Panc1 (cell line): ENCODE measurements around the gene STK35.

Experiments
- POLR2AphosphoS5 ChIP-seq: IDR thresholded peaks from 2 replicates; pipeline ENCODE4 v1.6.1; 2012; ENCODE audit warnings: mild to moderate bottlenecking, low read depth, low read length, moderate library complexity
- SIN3A ChIP-seq: IDR thresholded peaks from 2 replicates; pipeline ENCODE4 v1.6.1; 2012; ENCODE audit warnings: low read depth, mild to moderate bottlenecking, low read length, moderate library complexity, borderline replicate concordance; ENCODE audit not compliant: insufficient read depth
- TCF7L2 ChIP-seq: IDR thresholded peaks from 2 replicates; pipeline ENCODE4 v1.6.1; 2011; ENCODE audit warnings: mild to moderate bottlenecking, low read depth, low read length, inconsistent platforms
- TF ChIP-seq, protein P1 (sequence below): fragments of 450-650 bp; IDR thresholded peaks from 2 replicates; pipeline ENCODE4 v1.5.1; 2017; ENCODE audit warnings: mild to moderate bottlenecking

DNA sequence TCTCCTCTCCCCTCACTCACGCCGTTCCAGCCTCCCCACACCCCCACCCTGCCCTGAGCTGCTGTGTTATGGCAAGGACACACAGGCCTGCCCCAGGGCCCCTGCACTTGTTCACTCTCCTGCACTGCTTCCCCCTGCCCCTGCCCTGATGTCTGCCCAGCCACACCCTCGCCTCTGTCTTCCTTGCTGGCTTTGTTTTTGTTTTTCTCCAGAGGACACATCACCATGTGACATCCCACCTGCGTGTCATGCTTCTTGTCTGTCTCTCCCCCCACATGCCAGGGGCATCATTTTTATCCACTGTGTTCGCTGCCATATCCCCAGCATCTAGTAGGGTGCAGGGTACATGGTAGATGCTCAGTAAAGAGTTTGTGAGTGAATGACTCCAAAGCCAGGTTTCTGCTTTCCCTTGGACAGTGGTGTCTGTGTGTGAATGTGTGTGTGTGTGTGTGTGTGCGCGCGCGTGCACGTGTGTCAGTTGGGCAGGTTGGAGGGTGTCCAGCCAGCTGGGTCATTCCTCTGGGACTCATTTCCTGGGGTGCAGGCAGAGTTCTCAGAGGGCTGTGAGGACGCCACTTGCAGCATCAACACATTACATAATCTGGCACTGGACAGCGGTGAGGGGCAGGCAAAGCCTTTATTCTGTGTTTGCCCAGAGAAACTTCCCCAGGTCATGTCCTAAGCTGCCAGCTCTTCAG is 60.6 kb downstream of the STK35 start:
- TF ChIP-seq, protein P1, sequence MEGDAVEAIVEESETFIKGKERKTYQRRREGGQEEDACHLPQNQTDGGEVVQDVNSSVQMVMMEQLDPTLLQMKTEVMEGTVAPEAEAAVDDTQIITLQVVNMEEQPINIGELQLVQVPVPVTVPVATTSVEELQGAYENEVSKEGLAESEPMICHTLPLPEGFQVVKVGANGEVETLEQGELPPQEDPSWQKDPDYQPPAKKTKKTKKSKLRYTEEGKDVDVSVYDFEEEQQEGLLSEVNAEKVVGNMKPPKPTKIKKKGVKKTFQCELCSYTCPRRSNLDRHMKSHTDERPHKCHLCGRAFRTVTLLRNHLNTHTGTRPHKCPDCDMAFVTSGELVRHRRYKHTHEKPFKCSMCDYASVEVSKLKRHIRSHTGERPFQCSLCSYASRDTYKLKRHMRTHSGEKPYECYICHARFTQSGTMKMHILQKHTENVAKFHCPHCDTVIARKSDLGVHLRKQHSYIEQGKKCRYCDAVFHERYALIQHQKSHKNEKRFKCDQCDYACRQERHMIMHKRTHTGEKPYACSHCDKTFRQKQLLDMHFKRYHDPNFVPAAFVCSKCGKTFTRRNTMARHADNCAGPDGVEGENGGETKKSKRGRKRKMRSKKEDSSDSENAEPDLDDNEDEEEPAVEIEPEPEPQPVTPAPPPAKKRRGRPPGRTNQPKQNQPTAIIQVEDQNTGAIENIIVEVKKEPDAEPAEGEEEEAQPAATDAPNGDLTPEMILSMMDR: no peak
- no peak for TF ChIP-seq TCF7L2
- no peak for TF ChIP-seq POLR2AphosphoS5
- TF ChIP-seq SIN3A: no peak
